HepG2 (cell line): ENCODE data around the gene RBX1. TPM values are rescaled to one million over a fixed set of nuclear protein-coding genes. Genes with fewer than 3 reads are reported as not detected.

ENCODE experiments used
- ATAC-seq: fragments of 200-7000 bp; cut with Tn5 transposase; 3 replicates; pipeline ENCODE4 v1.9.1; 2020; ENCODE audit warnings: mild to moderate bottlenecking, moderate library complexity
- BruUV-seq: library from RNA; stranded (reverse); fragments of 400-500 nt; replicated peaks from 2 replicates; lab custom pipeline; 2021; lab: Mats Ljungman, UMichigan
- CTCF ChIA-PET: fragments of 300-600 bp; formaldehyde crosslinking; extraction: SDS; loops from one replicate; lab custom pipeline; 2021; ENCODE audit warnings: low total read pairs, inconsistent platforms, low intra/inter-chr PET ratio; lab: Yijun Ruan, JAX
- POLR2A ChIA-PET: fragments of 350-600 bp; sonication (Branson Sonifier 250); formaldehyde crosslinking; loops from one replicate; lab custom pipeline; 2020; ENCODE audit warnings: antibody characterized with exemption, inconsistent platforms; lab: Yijun Ruan, JAX
- DNase-seq: peaks from one replicate; pipeline ENCODE4 v3.0.0-alpha.2; 2015; ENCODE audit warnings: low spot score
- FAIRE-seq: peaks from 3 replicates; lab custom pipeline; 2011; peaks lifted over from hg19 to GRCh38; lab: Jason Lieb, UNC
- H2AFZ ChIP-seq: one replicate; pipeline ENCODE4 v1.6.1; 2011; ENCODE audit warnings: low read length, inconsistent platforms
- H3K27ac ChIP-seq: fragments of 300-600 bp; 3 replicates; pipeline ENCODE4 v1.8.0; 2011; ENCODE audit warnings: mixed run types, mild to moderate bottlenecking, mixed read lengths, low read length, inconsistent platforms; ENCODE audit not compliant: insufficient read depth; ENCODE audit errors: extremely low read length
- H3K27me3 ChIP-seq, 2 experiments: fragments of 200-600 bp in 1 of 2; 2 replicates in 1 of 2; 3 replicates in 1 of 2; pipeline versions ENCODE4 v1.6.0 to v1.8.0; 2011; ENCODE audit warnings: low read length in 2 of 2, mild to moderate bottlenecking in 2 of 2, moderate library complexity in 2 of 2, inconsistent platforms in 1 of 2; ENCODE audit not compliant: insufficient read depth in 2 of 2, control insufficient read depth in 1 of 2
- H3K36me3 ChIP-seq, 2 experiments: fragments of 200-600 bp in 1 of 2; replicated peaks in 1 of 2; 2 replicates in 1 of 2; 3 replicates in 1 of 2; pipeline versions ENCODE4 v1.5.1 to v1.8.0; 2011; ENCODE audit warnings: low read length in 2 of 2, inconsistent platforms in 1 of 2; ENCODE audit not compliant: insufficient read depth in 2 of 2, control insufficient read depth in 1 of 2
- H3K4me1 ChIP-seq: 2 replicates; pipeline ENCODE4 v1.5.1; 2012; ENCODE audit warnings: low read length, inconsistent platforms; ENCODE audit not compliant: insufficient read depth
- H3K4me2 ChIP-seq: 2 replicates; pipeline ENCODE4 v1.6.0; 2011; ENCODE audit warnings: low read depth, low read length, inconsistent platforms
- H3K4me3 ChIP-seq, 3 experiments: fragments of 200-600 bp in 1 of 3; sonication (generic), shearing (Covaris generic) in 1 of 3; replicated peaks in 1 of 3; 2 replicates each; pipeline ENCODE4 v1.5.1; 2011 to 2016; ENCODE audit warnings: low read length in 3 of 3, inconsistent platforms in 2 of 3, low read depth in 2 of 3, mild to moderate bottlenecking in 2 of 3, control low read depth in 1 of 3, mixed read lengths in 1 of 3; ENCODE audit not compliant: insufficient read depth in 1 of 3
- H3K79me2 ChIP-seq: one replicate; pipeline ENCODE4 v1.6.1; 2011; ENCODE audit warnings: low read length, inconsistent platforms; ENCODE audit not compliant: insufficient read depth
- H3K9ac ChIP-seq: 2 replicates; pipeline ENCODE4 v1.6.0; 2011; ENCODE audit warnings: mild to moderate bottlenecking, low read depth, low read length, inconsistent platforms; ENCODE audit not compliant: insufficient read depth
- H3K9me3 ChIP-seq: 2 replicates; pipeline ENCODE4 v1.5.1; 2012; ENCODE audit warnings: mild to moderate bottlenecking, low read length
- H4K20me1 ChIP-seq: 2 replicates; pipeline ENCODE4 v1.6.0; 2011; ENCODE audit warnings: inconsistent platforms, mild to moderate bottlenecking, low read length, moderate library complexity; ENCODE audit not compliant: insufficient read depth
- CEBPZ ChIP-seq: IDR thresholded peaks from 2 replicates; pipeline ENCODE4 v1.6.1; 2012; ENCODE audit warnings: low read length, improper control_type of control experiment
- ERF ChIP-seq: IDR thresholded peaks from 2 replicates; pipeline ENCODE4 v1.6.1; 2018; ENCODE audit warnings: missing biosample characterization, missing genetic modification reagents
- GLMP ChIP-seq: sonication (generic); formaldehyde crosslinking; IDR thresholded peaks from 2 replicates; pipeline ENCODE4 v1.9.0; 2021; ENCODE audit warnings: missing genetic modification reagents, mild to moderate bottlenecking, borderline replicate concordance
- HDAC6 ChIP-seq: fragments of 200-600 bp; sonication (generic); IDR thresholded peaks from 2 replicates; pipeline ENCODE4 v1.7.0; 2017; ENCODE audit warnings: mild to moderate bottlenecking, antibody characterized with exemption, low read length, low read depth
- KLF12 ChIP-seq: sonication (generic); formaldehyde crosslinking; IDR thresholded peaks from 2 replicates; pipeline ENCODE4 v1.4.0; 2020; ENCODE audit warnings: missing genetic modification reagents, borderline replicate concordance
- RBFOX2 ChIP-seq: fragments of 200-400 bp; formaldehyde crosslinking; IDR thresholded peaks from 2 replicates; pipeline ENCODE4 v1.6.1; 2017; ENCODE audit warnings: low read depth, mild to moderate bottlenecking, low read length
- RFXANK ChIP-seq: IDR thresholded peaks from 2 replicates; pipeline ENCODE4 v1.6.1; 2016
- STAG1 ChIP-seq: sonication (generic); formaldehyde crosslinking; IDR thresholded peaks from 2 replicates; pipeline ENCODE4 v1.4.0; 2020; ENCODE audit warnings: missing genetic modification reagents
- ZNF207 ChIP-seq: fragments of 450-650 bp; IDR thresholded peaks from 2 replicates; pipeline ENCODE4 v1.6.1; 2016; ENCODE audit warnings: antibody characterized with exemption, borderline replicate concordance
- ZNF276 ChIP-seq: sonication (generic); formaldehyde crosslinking; IDR thresholded peaks from 2 replicates; pipeline ENCODE4 v1.4.0; 2020; ENCODE audit warnings: mild to moderate bottlenecking, low read depth, missing genetic modification reagents
- ZNF367 ChIP-seq: sonication (generic); formaldehyde crosslinking; IDR thresholded peaks from 2 replicates; pipeline ENCODE4 v1.4.0; 2020; ENCODE audit warnings: missing genetic modification reagents, borderline replicate concordance
- ZNF672 ChIP-seq: sonication (generic); formaldehyde crosslinking; IDR thresholded peaks from 2 replicates; pipeline ENCODE4 v1.8.1; 2022; ENCODE audit warnings: missing genetic modification reagents
- ZNF720 ChIP-seq: sonication (generic); formaldehyde crosslinking; IDR thresholded peaks from 2 replicates; pipeline ENCODE4 v1.4.0; 2020; ENCODE audit warnings: missing genetic modification reagents
- ZNF776 ChIP-seq: sonication (generic); formaldehyde crosslinking; IDR thresholded peaks from 2 replicates; pipeline ENCODE4 v1.4.0; 2020; ENCODE audit warnings: mild to moderate bottlenecking, missing genetic modification reagents
- ZNF878 ChIP-seq: sonication (generic); formaldehyde crosslinking; IDR thresholded peaks from 2 replicates; pipeline ENCODE4 v1.8.1; 2023; ENCODE audit warnings: mild to moderate bottlenecking, missing genetic modification reagents, moderate library complexity
- WGBS: methylation state at CpG from one replicate; pipeline ENCODE4 v1.1.6; 2017; ENCODE audit warnings: low lambda C conversion rate; 5-methylcytosine and 5-hydroxymethylcytosine counted together
- in situ Hi-C: cut with HindIII; loops from 2 replicates; pipeline ENCODE4 v1.10.0; 2017; ENCODE audit warnings: low pct_unique_long_range_greater_than_20kb; ENCODE audit not compliant: extremely low pct_ligation_motif_present
- intact Hi-C: fragments of 100-400 bp; cut with micrococcal nuclease; formaldehyde crosslinking; loops from one replicate; pipeline ENCODE4 v1.10.0; 2022; ENCODE audit not compliant: unreplicated experiment
- polyA plus RNA-seq, 8 experiments: library from polyadenylated mRNA; depleted of rRNA in 3 of 8; stranded (reverse) in 7 of 8; unstranded in 1 of 8; fragments of >200 nt; fragmentation: Illumina TruSeq in 4 of 8; extraction: Trizol in 4 of 8; gene quantifications; 2 replicates each; pipeline versions ENCODE4 v1.2.1 to v1.2.3, GENCODE V29; 2011 to 2016; ENCODE audit warnings: low read depth in 4 of 8, missing spikeins in 1 of 8, mixed read lengths in 1 of 8; ENCODE audit not compliant: insufficient read depth in 1 of 8
- total RNA-seq, 5 experiments: library from RNA; depleted of rRNA; stranded (reverse); fragments of >200 nt; fragmentation: Illumina TruSeq; extraction: Trizol; gene quantifications; 2 replicates each; pipeline ENCODE4 v1.2.3, GENCODE V29; 2016; ENCODE audit warnings: low read depth in 1 of 5

The RBX1 gene
- total and polyA plus RNA-seq, 2 of the 13 experiments (the other 11 are each of a cell fraction or from before 2014, with no cell fraction given), result 84.9 to 90.2 TPM

GRCh38 chr22:40920526-40920925 is 30.7 kb upstream of the RBX1 start:
- CTCF ChIA-PET, result no interaction called here
- H2AFZ ChIP-seq, result no peak overlapping the region
- no peak overlapping the region for H3K4me3 ChIP-seq
- no TSS peak for BruUV-seq
- H3K36me3 ChIP-seq, result peaks cover 2 to 18% of the 10 kb centered on the region in 2 experiments; a peak in 2 of 5 replicates
- H3K27me3 ChIP-seq, result no peaks in the 10 kb centered on the region
- intact Hi-C loops, result no loop called here
- ATAC-seq (no peak), DNase-seq (no peak), FAIRE-seq (no peak)
- H3K9ac ChIP-seq, result no peak overlapping the region
- in situ Hi-C loops, result no loop called here
- TF ChIP-seq ZNF878 (CRISPR knock-in tag) (no peak), GLMP (CRISPR knock-in tag) (no peak), ZNF720 (no peak), RFXANK (CRISPR knock-in tag) (no peak), ZNF207 (no peak), ZNF776 (CRISPR knock-in tag) (no peak), STAG1 (CRISPR knock-in tag) (no peak), CEBPZ (no peak), ZNF672 (no peak), KLF12 (CRISPR knock-in tag) (no peak), HDAC6 (no peak), RBFOX2 (no peak), ERF (no peak), ZNF367 (CRISPR knock-in tag) (no peak), ZNF276 (no peak)
- no peaks in the 10 kb centered on the region for H3K4me1 ChIP-seq
- H3K79me2 ChIP-seq, result no peaks in the 10 kb centered on the region
- POLR2A ChIA-PET, result no interaction called here
- H3K9me3 ChIP-seq, result no peaks in the 10 kb centered on the region
- H3K27ac ChIP-seq, result no peak overlapping the region
- WGBS, result 98% methylated on average over 9 of the region's 9 CpGs
- H4K20me1 ChIP-seq, result no peaks in the 10 kb centered on the region
- H3K4me2 ChIP-seq, result no peak overlapping the region
